WERI-Rb-1 (cell line): ENCODE results near the gene GNAT1.

Experiments
- DNase-seq: peaks from one replicate; pipeline ENCODE4 v3.0.0-alpha.2; 2020
- H3K27ac ChIP-seq: fragments of 250-450 bp; sonication (Bioruptor Pico); 2 replicates; pipeline ENCODE4 v1.5.1; 2020; ENCODE audit warnings: mild to moderate bottlenecking, moderate library complexity
- H3K27me3 ChIP-seq: fragments of 250-450 bp; sonication (Bioruptor Pico); 2 replicates; pipeline ENCODE4 v1.5.1; 2021; ENCODE audit warnings: mild to moderate bottlenecking, low read depth, moderate library complexity; ENCODE audit not compliant: insufficient read depth, severe bottlenecking
- H3K36me3 ChIP-seq: fragments of 250-450 bp; sonication (Bioruptor Pico); 2 replicates; pipeline ENCODE4 v1.5.1; 2020; ENCODE audit warnings: mild to moderate bottlenecking, moderate library complexity
- H3K4me3 ChIP-seq: 2 replicates; pipeline ENCODE4 v1.5.1; 2011; ENCODE audit warnings: low read depth, mild to moderate bottlenecking, control low read depth, low read length
- H3K9me3 ChIP-seq: fragments of 250-450 bp; sonication (Bioruptor Pico); 2 replicates; pipeline ENCODE4 v1.5.1; 2021; ENCODE audit warnings: mild to moderate bottlenecking, moderate library complexity; ENCODE audit not compliant: severe bottlenecking
- CTCF ChIP-seq: IDR thresholded peaks from 2 replicates; pipeline ENCODE4 v1.5.1; 2011; ENCODE audit warnings: low read depth, mild to moderate bottlenecking, control low read depth, inconsistent platforms, low read length

GNAT1 gene

GRCh38 chr3:50164481-50164880 is 26.9 kb upstream of the GNAT1 start:
- no peak overlapping the region for H3K4me3 ChIP-seq
- H3K9me3 ChIP-seq: no peaks in the 10 kb centered on the region
- H3K27ac ChIP-seq: no peak overlapping the region
- no peak for DNase-seq
- no peak for TF ChIP-seq CTCF
- no peaks in the 10 kb centered on the region for H3K27me3 ChIP-seq
- H3K36me3 ChIP-seq: peaks cover 97% of the 10 kb centered on the region

DNA sequence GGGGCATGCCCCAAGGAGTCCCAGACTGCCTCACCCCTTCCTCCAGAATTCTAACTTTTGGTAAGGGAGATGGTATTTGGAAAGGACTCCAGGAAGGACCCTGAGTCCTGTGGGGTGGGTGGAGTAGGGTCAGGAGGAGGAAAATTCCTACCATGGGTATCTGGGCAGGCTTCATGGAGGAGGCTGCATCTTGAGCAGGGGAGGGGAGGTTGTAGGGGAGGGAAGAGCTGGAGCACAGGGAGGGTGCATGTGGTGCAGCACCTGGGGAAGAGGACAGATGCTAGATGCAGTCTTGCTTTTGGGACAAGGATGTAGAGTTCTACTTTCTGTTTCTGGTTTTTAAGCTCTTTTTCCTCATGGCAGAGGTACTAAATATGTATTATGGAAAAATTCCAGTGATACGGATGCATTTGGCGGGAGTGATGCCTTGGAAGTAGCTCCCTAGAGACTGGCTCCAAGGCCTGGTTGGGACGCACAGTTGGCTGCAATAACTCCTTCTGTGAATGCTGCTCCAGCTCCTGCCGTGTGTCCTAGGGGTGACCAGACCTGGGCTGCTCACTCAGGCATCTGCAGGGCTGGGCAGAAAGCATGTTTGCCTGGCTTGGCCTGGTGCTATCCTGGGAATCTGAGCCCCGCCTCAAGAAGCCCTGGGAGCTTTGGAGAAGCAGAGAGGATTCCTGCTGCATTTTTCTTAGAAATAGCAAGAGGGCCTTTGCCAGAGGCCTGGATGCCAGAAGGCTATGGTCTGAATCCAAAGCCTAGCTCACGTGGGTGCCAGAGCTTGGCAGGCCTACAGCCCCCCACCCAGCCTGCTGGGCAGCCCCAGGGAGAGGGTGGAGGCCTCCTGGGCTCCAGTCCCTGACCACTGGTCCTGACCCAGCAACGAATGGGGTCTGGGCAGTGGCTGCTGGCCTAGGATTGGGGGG is 26.2 kb upstream of the GNAT1 start:
- DNase-seq: no peak
- H3K36me3 ChIP-seq: peaks cover 97% of the 10 kb centered on the region
- peak overlapping the region; percentile 41 for H3K27ac ChIP-seq

DNA sequence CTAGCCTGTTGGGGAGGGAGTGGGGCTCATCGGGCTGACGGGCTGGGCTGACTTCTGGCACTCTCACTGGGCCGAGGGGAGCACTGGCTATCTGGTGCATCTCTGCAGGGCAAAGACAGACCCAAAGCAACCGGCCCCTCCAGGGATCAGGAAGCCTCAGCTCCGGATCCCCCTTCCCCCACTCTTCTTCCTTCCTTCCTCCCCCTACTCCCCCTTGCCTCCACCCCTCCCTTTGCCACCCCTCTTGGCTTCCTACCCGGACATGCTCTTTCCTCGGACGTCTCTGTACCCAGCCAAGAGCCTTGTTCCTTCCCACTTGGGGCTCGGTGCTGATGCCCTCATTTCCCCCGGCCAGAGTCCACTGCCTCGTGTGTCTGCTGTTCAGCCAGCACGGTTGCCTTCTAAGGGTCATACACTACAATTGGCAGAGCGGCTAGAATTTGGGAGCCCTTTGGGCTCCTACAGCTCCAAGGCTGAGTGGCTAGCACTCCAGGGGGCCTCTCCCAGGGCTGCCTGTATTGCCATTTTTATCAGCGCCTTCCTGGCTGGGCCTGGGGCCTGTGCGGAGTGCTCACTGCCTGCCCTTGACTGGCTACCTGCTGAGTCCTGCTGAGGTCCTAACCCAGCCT is 25.4 kb upstream of the GNAT1 start:
- Histone ChIP-seq H3K36me3 (peaks cover 97% of the 10 kb centered on the region), H3K27ac (peak overlapping the region; percentile 41; the same call in 1 of the 2 replicates), H3K4me3 (no peak overlapping the region), H3K27me3 (no peaks in the 10 kb centered on the region), H3K9me3 (no peaks in the 10 kb centered on the region)
- no peak for DNase-seq
- no peak for TF ChIP-seq CTCF

More for the DNA sequence above, 26.2 kb upstream of the GNAT1 start:
- no peaks in the 10 kb centered on the region for H3K9me3 ChIP-seq
- TF ChIP-seq CTCF: no peak
- H3K4me3 ChIP-seq: no peak overlapping the region
- H3K27me3 ChIP-seq: no peaks in the 10 kb centered on the region

GRCh38 chr3:50166620-50167019 is 24.8 kb upstream of the GNAT1 start:
- DNase-seq: no peak
- TF ChIP-seq CTCF: no peak
- H3K4me3 ChIP-seq: no peak overlapping the region
- peaks cover 97% of the 10 kb centered on the region for H3K36me3 ChIP-seq
- no peaks in the 10 kb centered on the region for H3K9me3 ChIP-seq
- H3K27ac ChIP-seq: peak overlapping the region; percentile 49
- no peaks in the 10 kb centered on the region for H3K27me3 ChIP-seq

DNA sequence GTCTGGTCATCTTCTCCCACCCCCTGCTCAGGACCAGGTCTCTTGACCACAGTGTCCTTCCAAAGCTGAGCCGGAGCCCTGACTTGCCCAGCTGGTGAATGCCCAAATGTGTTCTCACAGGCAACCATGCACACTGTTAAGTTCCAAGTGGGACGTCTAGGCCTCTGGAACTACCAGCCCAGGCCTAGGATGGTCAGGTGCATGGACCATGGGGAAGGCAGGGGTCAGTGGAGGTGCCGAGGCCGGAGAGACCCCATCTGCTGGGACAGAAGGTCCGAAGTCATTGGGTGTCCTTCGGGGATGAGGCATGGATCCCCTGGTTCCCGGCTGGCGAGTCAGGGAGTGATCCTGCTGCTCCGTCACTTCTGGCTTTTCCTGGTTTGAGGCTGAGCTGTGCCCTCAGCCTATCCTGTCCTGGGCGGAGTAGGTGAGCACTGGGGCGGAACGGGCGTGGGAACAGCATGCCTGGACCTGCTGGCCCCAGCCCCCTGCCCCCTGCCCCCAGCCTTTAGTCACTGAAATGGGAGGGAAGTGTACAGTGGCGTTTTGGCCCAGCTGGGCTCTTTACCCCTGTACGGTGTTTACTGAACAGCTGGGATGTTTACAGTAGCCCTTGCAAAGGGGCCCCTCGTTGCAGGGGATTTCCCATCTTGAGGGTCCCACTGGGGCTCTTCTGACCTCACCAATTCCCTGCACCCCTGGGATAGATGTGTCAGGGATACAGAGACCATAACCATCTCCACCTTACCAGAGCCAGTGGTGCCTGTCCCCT is 24.2 kb upstream of the GNAT1 start:
- no peak for DNase-seq
- Histone ChIP-seq H3K27ac (peak overlapping the region; percentile 49), H3K27me3 (no peaks in the 10 kb centered on the region), H3K36me3 (peaks cover 97% of the 10 kb centered on the region), H3K4me3 (no peak overlapping the region), H3K9me3 (no peaks in the 10 kb centered on the region)
- no peak for TF ChIP-seq CTCF
